HG02852 (cell line): ENCODE measurements around the gene EVL.
A peak's percentile ranks its signal among the peaks of the same experiment; 100 is the strongest.
"Not testable (repeated sequence)": the region's sequence is repeated elsewhere in the genome, so short reads cannot be mapped to it uniquely, and the experiment has no call there.

Experiments
- ATAC-seq: cut with Tn5 transposase; IDR thresholded peaks from one replicate; pipeline ENCODE4 v1.9.1; 2021; ENCODE audit warnings: mild to moderate bottlenecking, moderate library complexity; ENCODE audit not compliant: unreplicated experiment

The EVL gene

GRCh38 chr14:100159094-100159864 is 94.1 kb downstream of the EVL start, which contains the start of gene DEGS2:
DEGS2 (minus strand) TSS chr14:100159645; CDS start chr14:100159587, 58 bp downstream.
- peak; percentile 43 for ATAC-seq

- peak; percentile 14 for ATAC-seq
Observed at GRCh38 chr14:100159865-100160533, 94.8 kb downstream of the EVL start.

- ATAC-seq: no peak
Observed at GRCh38 chr14:100160534-100160916, 95.3 kb downstream of the EVL start.

- no peak for ATAC-seq
Observed at GRCh38 chr14:100165376-100165775, 100.2 kb downstream of the EVL start.

GRCh38 chr14:100165831-100166440 is 100.7 kb downstream of the EVL start:
- no peak for ATAC-seq

- no peak for ATAC-seq
Observed at GRCh38 chr14:100168506-100168905, 103.3 kb downstream of the EVL start.

- ATAC-seq: no peak
Observed at GRCh38 chr14:100170880-100171279, 105.7 kb downstream of the EVL start.

- ATAC-seq: no peak
Observed at GRCh38 chr14:100172811-100173210, 107.6 kb downstream of the EVL start.

GRCh38 chr14:100173353-100173752 is 108.1 kb downstream of the EVL start:
- no peak for ATAC-seq

- ATAC-seq: no peak
Observed at GRCh38 chr14:100176811-100177327, 111.6 kb downstream of the EVL start.

- ATAC-seq: no peak
Observed at GRCh38 chr14:100178691-100179090, 113.5 kb downstream of the EVL start.

GRCh38 chr14:100180671-100181070 is 115.4 kb downstream of the EVL start:
- ATAC-seq: not testable (repeated sequence)

- not testable (repeated sequence) for ATAC-seq
Observed at GRCh38 chr14:100181876-100182551, 116.8 kb downstream of the EVL start.

GRCh38 chr14:100187247-100187833 is 122.1 kb downstream of the EVL start:
- ATAC-seq: no peak

- ATAC-seq: no peak
Observed at GRCh38 chr14:100188392-100189030, 123.3 kb downstream of the EVL start.

- no peak for ATAC-seq
Observed at GRCh38 chr14:100190126-100190525, 124.9 kb downstream of the EVL start.

- ATAC-seq: no peak
Observed at GRCh38 chr14:100191584-100192249, 126.5 kb downstream of the EVL start.

- no peak for ATAC-seq
Observed at GRCh38 chr14:100192250-100192671, 127.0 kb downstream of the EVL start.

GRCh38 chr14:100192672-100193416 is 127.6 kb downstream of the EVL start:
- ATAC-seq: peak; percentile 99
